GM19324 (cell line): ENCODE results near the gene UBTD1.

Source experiments
- ATAC-seq: cut with Tn5 transposase; IDR thresholded peaks from one replicate; pipeline ENCODE4 v1.9.1; 2021; ENCODE audit warnings: mild to moderate bottlenecking, moderate library complexity; ENCODE audit not compliant: unreplicated experiment, low FRiP score

Gene UBTD1

DNA sequence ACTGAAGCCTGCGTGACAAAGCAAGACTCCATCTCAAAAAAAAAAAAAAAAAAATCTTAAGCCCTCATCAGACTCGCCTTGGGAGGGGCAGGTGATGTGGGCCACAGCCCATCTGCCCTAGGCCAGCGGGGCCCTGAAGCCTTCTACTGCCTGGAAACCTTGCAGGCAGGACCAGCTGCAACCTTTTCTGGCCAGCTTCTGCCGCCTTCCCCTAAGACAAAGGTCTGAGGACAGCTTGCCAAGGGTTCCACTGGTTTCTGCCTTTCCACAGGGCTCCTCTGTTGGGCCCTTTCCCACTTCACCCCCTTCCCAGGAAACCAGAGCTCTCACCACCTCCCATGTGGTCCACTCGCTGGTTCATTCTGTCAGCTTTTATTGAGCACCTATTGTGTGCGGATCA, 35.2 kb downstream of the UBTD1 start:
- no peak for ATAC-seq

DNA sequence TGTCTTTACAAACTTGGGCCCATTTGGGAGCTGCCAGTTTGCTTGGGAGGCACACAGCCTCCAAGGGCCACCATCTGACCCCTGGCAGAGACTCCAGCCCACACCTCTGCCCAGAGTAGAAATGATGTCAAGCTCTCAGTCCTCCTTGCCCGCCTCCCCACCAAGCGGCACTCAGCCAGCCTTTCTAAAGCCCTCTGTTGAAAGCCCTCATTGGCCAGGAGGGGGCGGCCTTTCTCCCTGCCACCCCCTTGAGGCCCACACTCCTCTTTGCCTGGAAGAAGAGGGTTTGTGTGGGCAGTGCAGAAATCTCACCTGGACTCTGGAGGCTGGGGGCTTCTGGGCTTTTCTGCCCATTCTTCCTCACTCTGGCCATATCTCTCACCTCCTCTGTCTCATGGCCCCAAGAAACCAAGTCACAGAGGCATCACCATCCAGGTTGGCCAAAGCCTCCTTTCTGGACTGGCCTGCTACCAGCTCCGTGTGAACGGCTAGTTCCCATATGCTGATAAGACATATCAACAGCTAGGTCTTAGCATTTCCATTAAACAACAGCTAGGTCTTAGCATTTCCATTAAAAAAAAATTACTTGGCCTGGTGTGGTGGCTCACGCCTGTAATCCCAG, 36.1 kb downstream of the UBTD1 start:
- ATAC-seq = no peak

DNA sequence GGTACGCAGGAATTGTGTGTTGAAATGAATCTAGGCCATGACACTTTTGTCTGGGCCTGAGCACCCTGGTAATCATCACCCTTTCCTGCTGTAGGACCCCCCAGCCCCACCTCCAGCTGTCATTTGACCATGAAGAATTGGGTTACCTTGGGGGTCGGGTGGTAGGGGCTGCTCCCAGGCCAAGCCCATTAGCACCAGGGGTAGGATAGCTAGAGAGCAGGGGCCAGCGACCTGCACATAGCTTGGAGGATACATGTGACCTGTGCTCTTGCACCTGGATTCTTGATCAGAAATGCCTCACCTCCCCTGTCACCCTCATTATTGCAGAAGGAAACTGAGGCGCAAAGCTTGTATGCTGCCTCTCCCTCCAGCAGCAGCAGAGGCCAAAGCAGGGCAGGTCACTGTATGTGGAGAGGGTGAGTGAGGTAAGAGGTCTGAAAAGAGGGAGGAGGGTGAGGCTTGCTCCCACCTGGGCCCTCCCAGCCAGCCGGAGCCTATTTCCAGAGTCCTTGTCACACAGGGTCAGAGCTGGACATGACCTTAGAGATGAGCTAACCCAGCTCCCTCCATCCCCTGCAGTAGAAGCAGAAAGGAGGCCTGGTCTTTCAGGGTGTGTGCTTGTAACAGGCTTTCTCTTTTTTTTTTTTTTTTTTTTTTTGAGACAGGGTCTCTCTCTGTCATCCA, 38.6 kb downstream of the UBTD1 start:
- no peak for ATAC-seq

DNA sequence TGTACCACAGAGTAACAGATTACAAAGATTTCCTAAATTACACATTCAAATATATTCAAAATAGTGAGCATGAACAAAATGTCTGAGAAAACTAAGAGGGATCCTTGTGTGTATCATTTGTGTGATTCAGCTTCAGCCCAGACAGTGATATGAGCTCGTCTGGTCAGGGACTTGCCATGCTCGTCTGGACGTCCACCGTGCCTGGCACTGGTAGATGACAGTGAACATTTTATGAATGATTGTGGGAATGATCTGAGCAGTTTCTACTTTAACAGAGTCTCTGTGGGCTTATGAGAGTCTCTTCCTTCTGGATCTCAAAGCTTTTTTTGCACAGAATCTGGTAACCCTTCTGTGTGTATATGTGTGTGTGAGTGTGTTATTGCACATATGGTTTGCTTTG, 39.7 kb downstream of the UBTD1 start:
- no peak for ATAC-seq

DNA sequence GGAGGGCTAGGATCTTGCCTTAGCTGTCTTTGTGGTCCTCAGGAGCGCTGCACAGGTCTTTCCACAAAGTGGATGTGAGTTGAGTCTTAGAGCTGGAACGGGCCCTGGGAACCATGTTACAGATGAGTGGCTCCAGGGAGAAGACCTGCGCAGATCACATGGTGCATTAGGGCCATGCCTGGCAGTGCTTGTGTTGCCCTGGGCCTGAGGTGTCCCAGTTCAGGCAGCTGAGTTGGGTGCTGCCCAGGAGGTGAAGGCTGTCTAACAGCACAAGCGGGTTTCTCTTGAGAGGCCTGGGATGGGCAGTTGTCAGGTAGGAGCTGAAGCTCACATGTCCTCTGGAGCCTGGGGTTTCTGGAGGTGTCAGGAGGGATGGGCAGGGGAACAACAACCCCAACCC, 40.1 kb downstream of the UBTD1 start:
- no peak for ATAC-seq

DNA sequence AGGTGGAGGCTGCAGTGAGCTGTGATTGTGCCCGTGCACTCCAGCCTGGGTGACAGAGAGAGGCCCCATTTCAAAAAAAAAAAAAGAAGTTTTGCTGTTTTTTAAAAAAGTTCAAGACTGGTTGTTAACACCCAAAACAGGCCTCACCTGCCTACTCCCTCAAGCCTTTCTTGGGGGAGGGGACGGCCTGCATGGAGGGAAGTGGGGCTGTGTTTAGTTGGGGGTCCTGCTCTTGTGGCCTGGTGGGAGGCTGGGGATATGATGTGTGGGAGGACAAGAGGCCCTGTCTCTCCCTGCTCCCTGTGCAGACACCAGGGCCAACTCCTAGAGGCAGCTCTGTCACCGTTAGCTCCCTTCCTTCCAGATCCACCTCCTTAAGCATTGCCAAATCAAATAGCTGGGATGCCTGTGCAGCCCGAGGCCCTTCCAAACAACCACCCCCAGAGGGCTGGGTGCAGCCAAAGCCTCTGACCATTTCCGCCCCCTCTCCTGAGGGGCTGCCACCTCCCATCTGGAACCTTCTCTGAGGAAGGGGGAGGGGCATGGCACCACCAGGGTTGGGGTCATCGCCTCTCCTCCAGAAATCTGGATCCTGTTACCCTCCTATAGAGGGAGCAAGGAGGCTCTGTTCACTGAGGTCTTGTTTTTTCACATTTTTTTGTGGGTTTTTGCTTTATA, 40.9 kb downstream of the UBTD1 start:
- ATAC-seq = no peak

DNA sequence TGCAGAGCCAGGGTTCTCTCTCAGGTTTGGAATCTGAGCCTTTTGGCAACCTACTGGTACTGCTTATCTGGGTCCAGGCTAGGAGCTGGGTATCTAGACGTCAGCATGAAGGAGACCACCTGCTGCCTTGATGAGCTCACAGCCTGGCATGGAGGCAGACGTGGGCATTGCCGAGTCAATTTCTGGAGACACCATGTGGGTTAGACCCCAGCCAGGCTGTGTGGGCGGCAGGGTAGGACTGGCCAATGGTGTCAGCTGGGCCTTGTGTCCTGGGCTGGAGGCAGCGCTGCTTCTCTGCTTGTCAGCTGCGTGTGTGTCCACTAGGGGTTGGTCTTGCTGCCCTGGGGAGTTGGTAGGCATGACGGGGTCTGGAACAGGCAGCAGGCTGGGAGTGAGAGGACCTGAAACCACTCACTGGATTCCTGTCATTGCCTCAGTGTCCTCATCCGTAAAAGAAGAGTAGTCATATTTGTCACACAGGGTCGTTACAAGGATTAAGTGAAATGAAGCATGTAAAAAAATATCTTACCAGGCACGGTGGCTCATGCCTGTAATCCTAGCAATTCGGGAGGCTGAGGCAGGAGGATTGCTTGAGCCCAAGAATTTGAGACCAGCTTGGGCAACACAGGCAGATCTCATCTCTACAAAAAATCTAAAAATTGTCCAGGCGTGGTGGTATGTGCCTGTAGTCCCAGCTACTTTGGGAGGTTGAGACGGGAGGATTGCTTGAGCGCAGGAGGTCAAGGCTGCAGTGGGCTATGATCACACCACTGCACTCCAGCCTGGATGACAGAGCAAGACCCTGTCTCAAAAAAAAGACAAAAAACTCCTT, 42.2 kb downstream of the UBTD1 start:
- ATAC-seq = no peak

DNA sequence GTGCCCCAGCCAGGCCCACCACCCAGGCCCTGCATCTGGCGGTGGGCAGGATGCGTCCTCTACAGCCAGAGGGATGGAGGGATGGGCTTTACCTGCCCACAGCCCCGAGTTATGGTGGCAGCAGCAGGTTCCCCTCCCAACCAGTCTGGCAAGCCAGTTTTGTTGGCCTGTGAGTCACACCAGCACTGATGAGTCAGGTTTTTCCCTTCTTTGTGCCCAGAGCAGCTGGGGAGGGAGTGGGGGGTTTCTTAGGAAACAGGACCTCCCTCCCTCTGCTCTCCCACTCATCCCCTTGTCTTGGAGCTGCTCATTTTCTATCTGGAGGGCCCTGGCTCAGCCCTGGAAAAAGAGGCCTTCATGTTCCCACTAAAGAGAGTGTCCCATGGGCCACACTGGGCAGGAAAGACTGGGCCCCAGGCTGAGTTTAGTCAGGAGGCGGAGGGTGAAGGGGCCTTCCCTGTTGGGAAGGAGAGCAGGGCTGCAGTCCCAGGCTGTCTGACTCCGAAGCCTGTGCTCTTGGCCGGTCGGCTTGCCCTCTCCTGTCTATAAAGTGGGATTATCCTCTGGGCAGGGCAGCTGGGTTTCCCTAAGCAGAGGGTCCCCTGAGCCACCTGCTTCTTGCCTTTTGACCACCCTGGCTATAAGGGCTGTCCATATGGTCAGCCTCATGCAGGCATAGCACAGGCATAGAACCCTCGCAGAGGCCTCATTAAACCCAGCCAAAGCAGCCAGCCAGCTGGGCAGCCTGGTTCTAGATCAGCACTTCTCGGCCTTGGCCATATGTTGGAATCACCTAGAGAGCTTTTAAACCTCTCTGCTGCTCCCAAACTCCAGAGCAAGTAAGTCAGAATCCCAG, 43.7 kb downstream of the UBTD1 start:
- no peak for ATAC-seq

DNA sequence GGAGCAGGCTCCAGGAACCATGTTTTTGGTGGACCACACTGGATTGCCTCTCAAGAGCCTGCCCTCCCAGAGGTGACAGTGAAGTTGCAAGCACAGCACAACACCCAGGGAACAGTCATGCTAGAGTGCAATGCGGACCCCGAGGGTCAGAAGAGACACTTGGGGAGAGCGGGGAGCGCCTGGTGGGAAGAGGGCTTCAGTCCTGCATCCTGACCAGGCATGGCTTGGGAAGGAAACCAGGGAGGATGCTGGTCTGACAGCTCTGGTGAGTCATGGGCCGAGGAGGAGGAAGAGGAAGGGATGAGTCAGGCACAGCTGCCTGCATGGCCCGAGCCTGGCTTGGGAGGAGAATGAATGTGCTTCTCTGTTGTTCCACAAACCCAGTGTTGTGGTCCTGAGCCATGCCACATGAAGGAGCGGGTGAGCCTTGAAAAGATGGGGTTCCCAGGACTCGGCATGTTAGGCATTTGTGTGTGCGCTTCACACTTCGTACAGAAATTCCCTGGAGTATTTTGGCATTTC, 44.4 kb downstream of the UBTD1 start:
- ATAC-seq = no peak

DNA sequence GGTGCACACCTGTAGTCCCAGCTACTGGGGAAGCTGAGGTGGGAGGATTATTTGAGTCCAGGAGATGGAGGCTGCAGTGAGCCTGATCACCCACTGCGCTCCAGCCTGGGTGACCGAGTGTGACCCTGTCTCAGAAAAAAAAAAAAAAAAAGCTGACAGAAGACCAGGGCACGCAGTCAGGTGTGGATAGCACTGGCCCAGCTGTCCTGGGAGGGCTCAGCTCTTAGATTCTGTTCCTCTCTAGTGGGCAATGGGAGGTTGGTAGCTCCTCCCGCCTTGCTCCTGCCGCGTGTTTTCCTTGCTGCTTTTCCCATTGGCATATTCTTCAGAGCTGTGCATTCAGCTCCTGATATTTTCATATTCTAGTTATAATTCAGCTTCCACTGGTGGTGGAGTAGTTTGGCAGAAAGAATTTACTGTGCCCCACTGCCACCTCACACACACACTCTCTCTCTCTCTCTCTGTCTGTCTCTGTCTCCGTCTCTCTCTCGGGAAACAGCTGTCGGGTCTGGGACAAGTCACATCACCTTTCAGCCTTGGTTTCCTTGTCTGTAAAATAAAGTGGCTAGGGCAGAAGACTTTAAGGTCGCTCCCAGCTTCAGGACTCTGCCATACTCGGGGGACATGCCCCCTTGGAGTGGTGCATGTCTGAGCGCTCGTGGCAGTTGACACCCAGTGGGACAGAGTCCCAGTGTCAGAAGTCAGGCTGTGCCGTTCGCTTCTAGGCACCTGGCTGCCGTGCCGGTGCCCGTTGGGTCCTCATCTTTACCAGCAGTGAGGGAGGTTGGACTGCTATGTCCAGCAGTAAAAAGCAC, 47.9 kb downstream of the UBTD1 start:
- no peak for ATAC-seq

DNA sequence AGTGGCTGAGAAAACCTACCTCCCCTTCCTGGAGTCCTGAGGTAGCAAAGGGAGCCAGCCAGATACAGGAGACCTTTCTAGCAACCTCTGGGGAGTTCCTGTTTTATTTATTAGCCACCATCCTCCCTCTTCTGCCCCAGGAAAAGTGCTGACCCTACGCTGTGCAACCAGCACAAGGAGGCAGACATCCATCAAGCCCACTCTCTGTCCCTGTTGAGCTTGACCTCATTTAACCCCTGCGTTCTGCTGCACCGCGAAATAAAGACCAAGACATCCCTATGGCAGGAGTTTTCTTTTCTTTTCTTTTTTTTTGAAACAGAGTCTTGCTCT, 48.5 kb downstream of the UBTD1 start:
- no peak for ATAC-seq

DNA sequence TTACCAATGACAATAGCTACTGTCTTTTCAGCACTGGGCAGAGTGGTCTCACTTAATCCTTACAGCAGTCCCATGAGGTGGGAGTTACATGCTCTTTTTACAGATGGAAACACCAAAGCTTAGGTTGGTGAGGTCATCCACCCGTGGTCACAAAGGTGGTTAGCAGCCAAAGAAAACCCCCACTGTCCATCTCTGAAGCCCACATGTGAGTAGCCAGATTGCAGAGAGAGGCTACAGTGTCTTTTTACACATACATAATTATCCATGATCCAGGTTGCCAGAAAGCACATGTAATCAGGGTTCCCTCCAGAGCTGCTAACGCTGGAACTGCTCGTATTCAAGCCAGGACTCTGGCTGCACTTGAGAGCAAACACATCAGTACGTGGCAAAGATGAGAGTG, 49.2 kb downstream of the UBTD1 start:
- ATAC-seq = no peak

DNA sequence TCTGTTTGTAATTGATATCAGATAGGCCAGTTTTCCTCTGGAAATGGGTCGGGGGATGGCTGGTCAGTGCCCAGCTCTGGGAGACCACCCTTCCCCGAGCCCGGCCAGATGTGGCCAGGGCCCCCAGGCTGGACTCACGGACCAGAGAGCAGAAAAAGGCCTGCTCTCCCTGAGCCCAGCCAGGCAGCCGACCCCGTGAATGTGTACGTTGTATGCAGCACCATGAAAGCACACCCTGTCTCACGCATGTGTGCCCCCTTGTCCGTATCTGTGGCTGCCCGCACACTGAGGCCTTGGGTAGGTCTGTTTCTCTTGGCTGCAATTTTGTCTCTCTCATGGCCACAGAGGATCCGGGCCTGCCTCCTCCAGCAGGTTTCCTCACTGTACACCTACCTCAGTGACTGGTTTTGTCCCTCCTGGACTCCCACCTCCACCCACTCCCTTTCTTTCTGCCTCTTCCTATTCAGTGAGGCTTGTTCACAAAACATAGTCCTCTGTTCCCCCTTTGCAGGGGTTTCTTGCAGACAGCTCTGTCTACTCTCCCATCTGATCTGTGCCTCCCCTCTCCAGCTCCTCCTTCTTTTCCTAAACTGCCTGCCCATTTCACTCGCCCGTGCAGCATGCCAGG, 50.2 kb downstream of the UBTD1 start:
- no peak for ATAC-seq

DNA sequence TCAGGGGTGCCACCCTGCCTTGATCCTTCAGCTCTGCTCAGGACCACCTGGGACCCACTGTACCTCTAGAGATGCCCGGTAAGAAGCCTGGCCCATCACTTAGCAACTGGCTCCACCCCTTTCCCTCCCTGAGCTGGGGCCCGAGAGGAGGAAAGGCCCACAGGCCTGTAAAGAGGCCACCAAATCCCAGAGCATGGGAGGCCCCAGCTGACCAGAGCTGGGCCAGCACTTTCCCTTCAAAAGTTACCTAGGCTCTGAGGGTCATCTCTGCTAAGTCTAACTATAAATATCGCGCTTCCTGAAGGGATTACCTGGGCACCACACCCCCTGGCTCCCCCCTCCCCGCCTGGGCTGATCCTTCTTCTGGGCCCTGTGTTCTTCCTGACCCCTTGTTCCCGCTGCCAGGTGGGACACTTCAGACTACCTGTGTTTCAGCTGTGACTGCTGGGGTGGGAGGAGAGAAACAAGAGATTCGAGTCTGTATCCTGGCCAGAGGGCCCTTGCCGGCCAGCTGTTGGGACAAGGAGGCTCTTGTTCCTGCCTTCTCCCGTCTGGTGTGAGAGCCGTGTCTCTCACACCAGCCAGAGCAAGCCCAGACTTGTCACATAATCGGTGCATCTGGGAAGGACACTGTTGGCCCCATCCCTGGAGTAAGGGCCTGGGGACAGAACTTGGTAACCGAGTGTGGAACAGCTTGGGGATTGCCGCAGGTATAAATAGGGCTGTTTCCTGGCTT, 51.0 kb downstream of the UBTD1 start:
- ATAC-seq = no peak

DNA sequence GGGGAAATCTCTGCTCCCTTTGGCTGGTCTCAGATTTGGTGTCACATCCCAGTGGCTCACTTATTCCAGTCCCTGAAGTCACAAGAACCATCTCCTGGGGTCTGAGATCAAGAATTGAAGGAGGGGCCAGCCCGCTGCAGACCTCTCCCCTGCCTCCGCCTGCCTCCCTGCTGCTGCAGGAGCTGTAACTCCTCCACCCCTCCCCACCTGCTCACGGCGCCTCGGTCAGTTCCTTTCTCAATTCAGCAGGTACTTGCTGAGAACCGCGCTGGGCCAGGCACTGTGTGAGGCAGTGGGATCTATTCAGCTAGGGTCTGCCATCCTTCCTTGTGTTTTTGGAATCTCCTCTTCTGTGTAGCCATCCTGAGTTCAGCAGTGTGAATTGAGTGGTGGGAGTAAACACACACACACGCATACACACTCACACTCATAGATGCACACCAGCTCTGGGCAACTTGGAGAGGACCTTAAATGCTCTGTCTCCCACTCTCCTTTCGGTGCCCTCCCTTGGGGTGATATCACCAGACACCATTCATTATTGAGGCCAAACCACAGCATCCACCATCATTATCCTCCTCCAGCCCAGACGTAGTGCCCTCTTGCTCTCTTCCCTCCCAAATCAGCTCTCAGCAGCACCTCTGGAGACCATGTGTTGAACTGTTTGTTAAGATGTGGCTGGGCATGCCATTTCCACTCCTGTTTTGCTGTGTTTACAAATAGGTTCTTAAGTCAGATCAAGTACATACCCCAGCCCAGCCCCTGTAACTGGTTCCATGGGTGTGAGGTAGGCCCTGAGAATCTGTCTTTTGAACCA, 51.8 kb downstream of the UBTD1 start:
- no peak for ATAC-seq

DNA sequence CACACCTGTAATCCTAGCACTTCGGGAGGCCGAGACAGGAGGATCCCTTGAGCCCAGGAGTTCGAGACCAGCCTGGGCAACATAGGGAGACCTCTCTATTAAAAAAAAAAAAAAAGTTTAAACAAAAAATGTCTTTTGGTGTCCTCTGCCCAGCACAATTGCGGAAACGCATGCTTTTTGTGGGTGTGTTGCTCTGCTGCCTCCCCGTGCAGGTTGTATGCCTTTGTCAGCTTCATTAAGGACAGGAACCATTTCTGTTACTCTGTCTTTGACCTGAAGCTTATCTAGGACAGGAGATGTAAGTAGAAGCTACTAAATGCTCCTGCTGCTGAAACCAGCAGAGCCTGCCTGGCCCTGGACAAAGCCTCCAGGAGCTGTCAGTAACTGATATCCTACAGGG, 52.5 kb downstream of the UBTD1 start:
- ATAC-seq = no peak

DNA sequence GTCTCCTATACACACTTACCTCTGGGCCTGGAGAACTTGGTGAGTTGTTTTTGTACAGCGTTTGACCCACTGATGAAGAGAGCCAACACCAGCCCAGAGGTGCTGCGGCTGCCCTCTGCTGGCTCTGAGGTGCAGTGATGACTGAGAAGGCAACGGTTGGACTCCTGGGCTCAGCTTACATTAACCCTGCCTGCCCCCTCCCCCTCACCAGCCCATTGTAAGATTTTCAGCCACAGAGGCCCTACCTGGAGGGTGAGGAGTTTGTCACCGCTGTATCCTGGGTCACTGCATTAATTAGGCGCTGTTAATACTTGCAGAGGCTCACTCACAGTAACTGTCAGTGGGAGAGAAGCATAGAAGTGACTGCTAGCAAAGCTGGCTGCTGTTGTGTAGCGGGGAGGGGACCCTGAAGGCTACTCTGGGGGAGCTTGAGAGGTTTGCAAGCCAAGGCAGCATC, 54.9 kb downstream of the UBTD1 start:
- peak; percentile 79 for ATAC-seq
